ENCODE data around the gene NADSYN1. TPM values are rescaled to one million over a fixed set of nuclear protein-coding genes. Genes with fewer than 3 reads are reported as not detected.
"Not testable (repeated sequence)": the region's sequence is repeated elsewhere in the genome, so short reads cannot be mapped to it uniquely, and the experiment has no call there.

NADSYN1 gene
- total RNA-seq, 1 donor from 2014 or later = 71.0 TPM

GRCh38 chr11:71527576-71528210 lies 74.7 kb downstream of the NADSYN1 start:
- Mint-ChIP-seq H3K4me1 (no peaks in the 10 kb centered on the region), H3K9me3 (peaks cover 3% of the 10 kb centered on the region), H3K27ac (no peak overlapping the region), H3K27me3 (ENCODE audit: low read depth) (peaks cover 3% of the 10 kb centered on the region), H3K4me3 (no peak overlapping the region), H3K36me3 (no peaks in the 10 kb centered on the region)
- no peak for TF ChIP-seq CTCF (IDR thresholded peaks at IDR 0.05; ENCODE audit: unreplicated experiment)
- no peak for DNase-seq (ENCODE audit: low spot score in 2 of 2, unreplicated experiment in 2 of 2)

DNA sequence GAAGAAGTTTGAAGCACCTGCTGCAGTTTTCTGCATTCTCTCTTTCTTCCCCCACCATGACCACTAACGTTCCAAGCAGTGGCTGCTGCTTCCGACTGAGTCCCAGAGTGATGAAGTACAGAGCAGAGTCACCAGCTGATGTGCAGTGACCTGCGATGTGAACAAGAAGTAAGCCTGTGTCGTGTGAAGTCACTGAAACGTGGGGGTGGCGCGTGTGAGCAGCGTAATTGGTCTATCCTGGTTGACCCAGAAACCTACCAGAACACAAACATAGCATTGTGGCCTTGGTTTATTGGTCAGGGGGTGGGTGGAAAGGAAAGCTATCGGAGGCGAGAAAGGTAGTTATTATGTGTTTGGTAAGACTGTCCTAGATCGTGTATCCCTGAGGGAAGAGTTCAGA lies 77.6 kb downstream of the NADSYN1 start:
- no peak overlapping the region for H3K4me3 Mint-ChIP-seq
- no peaks in the 10 kb centered on the region for H3K36me3 Mint-ChIP-seq
- H3K4me1 Mint-ChIP-seq = peaks cover 8% of the 10 kb centered on the region
- DNase-seq (ENCODE audit: low spot score in 2 of 2, unreplicated experiment in 2 of 2) = no peak
- H3K27ac Mint-ChIP-seq = no peak overlapping the region
- no peaks in the 10 kb centered on the region for H3K9me3 Mint-ChIP-seq
- peaks cover 3% of the 10 kb centered on the region for H3K27me3 Mint-ChIP-seq (ENCODE audit: low read depth)
- no peak for TF ChIP-seq CTCF (IDR thresholded peaks at IDR 0.05; ENCODE audit: unreplicated experiment)

DNA sequence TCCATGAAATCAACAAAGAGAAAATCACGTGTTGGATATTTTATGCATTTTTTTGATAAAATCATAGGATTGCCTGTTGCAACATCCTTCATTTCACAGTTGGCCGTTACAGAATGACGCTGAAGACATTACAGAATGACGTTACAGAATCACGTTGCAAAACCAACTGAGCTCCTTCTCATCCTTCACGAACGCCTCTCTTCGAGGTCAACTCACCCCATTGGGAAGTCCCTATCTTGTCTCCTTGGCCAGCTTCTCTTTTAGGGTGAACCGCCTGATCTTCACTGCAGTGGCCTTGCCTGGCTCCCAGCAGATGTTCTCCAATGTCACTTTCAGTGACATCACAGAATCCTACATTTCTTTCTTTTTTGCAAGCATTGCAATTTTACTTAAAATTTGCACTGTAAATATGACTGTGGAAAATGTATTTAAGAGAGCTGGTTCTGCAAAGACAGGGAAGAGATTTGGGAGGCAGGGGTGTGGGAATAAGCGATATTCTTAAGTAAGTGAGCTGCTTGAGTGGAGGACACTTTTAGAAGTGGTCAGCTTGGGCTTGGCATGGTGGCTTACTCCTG lies 79.1 kb downstream of the NADSYN1 start:
- Mint-ChIP-seq H3K4me1 (peaks cover 8% of the 10 kb centered on the region), H3K27me3 (ENCODE audit: low read depth) (no peaks in the 10 kb centered on the region), H3K9me3 (no peaks in the 10 kb centered on the region), H3K4me3 (no peak overlapping the region), H3K27ac (no peak overlapping the region), H3K36me3 (no peaks in the 10 kb centered on the region)
- no peak for DNase-seq (ENCODE audit: low spot score in 2 of 2, unreplicated experiment in 2 of 2)
- no peak for TF ChIP-seq CTCF (IDR thresholded peaks at IDR 0.05; ENCODE audit: unreplicated experiment)

DNA sequence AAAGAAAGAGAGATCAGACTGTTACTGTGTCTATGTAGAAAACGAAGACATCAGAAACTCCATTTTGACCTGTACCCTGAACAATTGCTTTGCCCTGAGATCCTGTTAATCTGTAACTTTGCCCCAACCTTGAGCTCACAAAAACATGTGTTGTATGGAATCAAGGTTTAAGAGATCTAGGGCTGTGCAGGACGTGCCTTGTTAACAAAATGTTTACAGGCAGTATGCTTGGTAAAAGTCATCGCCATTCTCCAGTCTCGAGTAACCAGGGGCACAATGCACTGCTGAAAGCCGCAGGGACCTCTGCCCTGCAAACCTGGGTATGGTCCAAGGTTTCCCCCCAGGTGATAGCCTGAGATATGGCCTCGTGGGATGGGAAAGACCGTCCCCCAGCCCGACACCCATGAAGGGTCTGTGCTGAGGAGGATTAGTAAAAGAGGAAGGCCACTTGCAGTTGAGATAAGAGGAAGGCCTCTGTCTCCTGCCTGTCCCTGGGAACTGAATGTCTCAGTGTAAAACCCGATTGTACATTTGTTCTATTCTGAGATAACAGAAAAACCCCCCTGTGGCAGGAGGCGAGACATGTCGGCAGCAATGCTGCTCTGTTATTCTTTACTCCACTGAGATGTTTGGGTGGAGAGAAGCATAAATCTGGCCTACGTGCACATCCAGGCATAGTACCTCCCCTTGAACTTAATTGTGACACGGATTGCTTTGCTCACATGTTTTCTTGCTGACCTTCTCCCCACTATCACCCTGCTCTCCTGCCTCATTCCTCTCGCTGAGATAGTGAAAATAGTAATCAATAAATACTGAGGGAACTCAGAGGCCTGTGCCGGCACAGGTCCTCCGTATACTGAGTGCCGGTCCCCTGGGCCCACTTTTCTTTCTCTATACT lies 82.0 kb downstream of the NADSYN1 start:
- peak overlapping the region; percentile 5 for H3K27ac Mint-ChIP-seq
- peak in 1 of 2 experiments; percentile 20 for DNase-seq (ENCODE audit: low spot score in 2 of 2, unreplicated experiment in 2 of 2)

DNA sequence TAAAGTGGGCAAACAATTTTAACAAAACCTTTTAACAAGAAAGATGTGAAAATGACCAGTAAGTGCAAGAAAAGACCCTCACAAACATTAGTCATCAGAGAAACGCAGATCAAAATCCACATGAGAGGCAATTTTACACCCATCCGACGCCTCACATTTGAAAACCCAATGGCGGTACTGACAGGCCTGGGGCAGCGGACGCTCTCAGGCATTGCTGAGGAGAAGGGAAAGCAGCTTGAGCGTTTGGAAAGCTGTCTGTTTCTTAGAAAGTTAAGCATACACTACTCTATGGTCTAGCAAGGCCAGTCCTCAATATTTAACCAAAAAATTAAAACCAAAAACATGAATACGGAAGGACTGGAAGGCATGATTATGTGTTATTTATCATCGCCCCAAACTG lies 82.8 kb downstream of the NADSYN1 start:
- no peak for TF ChIP-seq CTCF (IDR thresholded peaks at IDR 0.05; ENCODE audit: unreplicated experiment)
- Mint-ChIP-seq H3K27ac (no peak overlapping the region), H3K4me3 (no peak overlapping the region), H3K27me3 (ENCODE audit: low read depth) (no peaks in the 10 kb centered on the region), H3K4me1 (peaks cover 10% of the 10 kb centered on the region), H3K9me3 (peaks cover 3% of the 10 kb centered on the region), H3K36me3 (no peaks in the 10 kb centered on the region)
- DNase-seq (ENCODE audit: low spot score in 2 of 2, unreplicated experiment in 2 of 2) = no peak

More for the DNA sequence above, 82.0 kb downstream of the NADSYN1 start:
- not testable (repeated sequence) for H3K36me3 Mint-ChIP-seq; H3K9me3 Mint-ChIP-seq; H3K27me3 Mint-ChIP-seq (ENCODE audit: low read depth); H3K4me3 Mint-ChIP-seq
- H3K4me1 Mint-ChIP-seq = peaks cover 10% of the 10 kb centered on the region

- no peak overlapping the region for H3K27ac Mint-ChIP-seq
- DNase-seq (ENCODE audit: low spot score in 2 of 2, unreplicated experiment in 2 of 2) = no peak
Observed at GRCh38 chr11:71537537-71537936, 84.5 kb downstream of the NADSYN1 start.

GRCh38 chr11:71537977-71538665 lies 85.1 kb downstream of the NADSYN1 start, which contains the start of gene KRTAP5-8:
Gene KRTAP5-8 (plus strand): TSS chr11:71538025. CDS start chr11:71538056, 31 bp downstream.
- not testable (repeated sequence) for H3K27ac Mint-ChIP-seq; DNase-seq (ENCODE audit: low spot score in 2 of 2, unreplicated experiment in 2 of 2); H3K4me3 Mint-ChIP-seq; H3K27me3 Mint-ChIP-seq (ENCODE audit: low read depth); H3K36me3 Mint-ChIP-seq
- Mint-ChIP-seq H3K9me3 (peaks cover 11% of the 10 kb centered on the region), H3K4me1 (peaks cover 13% of the 10 kb centered on the region)

More at GRCh38 chr11:71537537-71537936, 84.5 kb downstream of the NADSYN1 start:
- Mint-ChIP-seq H3K9me3 (peaks cover 11% of the 10 kb centered on the region), H3K36me3 (no peaks in the 10 kb centered on the region), H3K27me3 (ENCODE audit: low read depth) (no peaks in the 10 kb centered on the region), H3K4me1 (peaks cover 10% of the 10 kb centered on the region), H3K4me3 (no peak overlapping the region)
- no peak for TF ChIP-seq CTCF (IDR thresholded peaks at IDR 0.05; ENCODE audit: unreplicated experiment)
